ENCODE results near the gene S100A9. TPM values are rescaled to one million over a fixed set of nuclear protein-coding genes. Genes with fewer than 3 reads are reported as not detected.
"Not testable (repeated sequence)": the region's sequence is repeated elsewhere in the genome, so short reads cannot be mapped to it uniquely, and the experiment has no call there.

The S100A9 gene
- total RNA-seq, result 100 to 1,000 TPM; 158 to 525 TPM
- long read RNA-seq, donor 1, partial matches to known transcripts, result 1 of 4 reads
- long read RNA-seq, donor 1, other reads (novel, unspliced or antisense), result 0 of 4 reads
- long read RNA-seq, donor 2, transcript S100A9-201 (3 exons, 577 nt), result major isoform, 5 of 7 reads
- long read RNA-seq, donor 2, partial matches to known transcripts, result 1 of 7 reads
- long read RNA-seq, donor 2, other reads (novel, unspliced or antisense), result 1 of 7 reads

GRCh38 chr1:153357853-153358690 lies at the start of gene S100A9:
Gene S100A9 (plus strand): TSS chr1:153357854. CDS start chr1:153358284, 430 bp downstream.
- intact Hi-C loops (cut with DNase I), result no loop called here
- no peak for DNase-seq (ENCODE audit: low spot score)

- intact Hi-C loops (cut with DNase I), result no loop called here
- no peak for DNase-seq (ENCODE audit: low spot score)
Observed at GRCh38 chr1:153308540-153308939, 49.1 kb upstream of the S100A9 start.

GRCh38 chr1:153309441-153309840 lies 48.2 kb upstream of the S100A9 start:
- DNase-seq (ENCODE audit: low spot score), result no peak
- intact Hi-C loops (cut with DNase I), result no loop called here

- DNase-seq (ENCODE audit: low spot score), result no peak
- intact Hi-C loops (cut with DNase I), result no loop called here
Observed at GRCh38 chr1:153310526-153310925, 47.1 kb upstream of the S100A9 start.

- intact Hi-C loops (cut with DNase I), result no loop called here
- DNase-seq (ENCODE audit: low spot score), result no peak
Observed at GRCh38 chr1:153312570-153313186, 45.0 kb upstream of the S100A9 start, which contains the start of gene PGLYRP3. Gene PGLYRP3 (minus strand): TSS chr1:153312952. CDS start chr1:153310665, 2,287 bp downstream.

GRCh38 chr1:153313288-153313687 lies 44.4 kb upstream of the S100A9 start:
- intact Hi-C loops (cut with DNase I), result no loop called here
- DNase-seq (ENCODE audit: low spot score), result no peak

- intact Hi-C loops (cut with DNase I); DNase-seq (ENCODE audit: low spot score): not testable (repeated sequence)
Observed at GRCh38 chr1:153314388-153314787, 43.3 kb upstream of the S100A9 start.

- DNase-seq (ENCODE audit: low spot score); intact Hi-C loops (cut with DNase I): not testable (repeated sequence)
Observed at GRCh38 chr1:153316013-153316412, 41.6 kb upstream of the S100A9 start.

GRCh38 chr1:153318145-153318544 lies 39.5 kb upstream of the S100A9 start:
- intact Hi-C loops (cut with DNase I); DNase-seq (ENCODE audit: low spot score): not testable (repeated sequence)

- no peak for DNase-seq (ENCODE audit: low spot score)
Observed at GRCh38 chr1:153322568-153322967, 35.1 kb upstream of the S100A9 start.

GRCh38 chr1:153324912-153325311 lies 32.7 kb upstream of the S100A9 start:
- DNase-seq (ENCODE audit: low spot score), result no peak
- intact Hi-C loops (cut with DNase I), result no loop called here

More at GRCh38 chr1:153322568-153322967, 35.1 kb upstream of the S100A9 start:
- intact Hi-C loops (cut with DNase I), result no loop called here

- DNase-seq (ENCODE audit: low spot score), result no peak
- intact Hi-C loops (cut with DNase I), result no loop called here
Observed at GRCh38 chr1:153333902-153334301, 23.8 kb upstream of the S100A9 start.

GRCh38 chr1:153336650-153337049 lies 21.0 kb upstream of the S100A9 start:
- intact Hi-C loops (cut with DNase I), result no loop called here
- no peak for DNase-seq (ENCODE audit: low spot score)

- no peak for DNase-seq (ENCODE audit: low spot score)
- intact Hi-C loops (cut with DNase I), result no loop called here
Observed at GRCh38 chr1:153337980-153338853, 19.4 kb upstream of the S100A9 start.

- DNase-seq (ENCODE audit: low spot score), result no peak
- intact Hi-C loops (cut with DNase I), result no loop called here
Observed at GRCh38 chr1:153339802-153340201, 17.9 kb upstream of the S100A9 start.

- intact Hi-C loops (cut with DNase I), result no loop called here
- DNase-seq (ENCODE audit: low spot score), result no peak
Observed at GRCh38 chr1:153340356-153340755, 17.3 kb upstream of the S100A9 start.

- no peak for DNase-seq (ENCODE audit: low spot score)
- intact Hi-C loops (cut with DNase I), result no loop called here
Observed at GRCh38 chr1:153341431-153341934, 16.2 kb upstream of the S100A9 start.

- no peak for DNase-seq (ENCODE audit: low spot score)
- intact Hi-C loops (cut with DNase I), result no loop called here
Observed at GRCh38 chr1:153342178-153342577, 15.5 kb upstream of the S100A9 start.

- intact Hi-C loops (cut with DNase I), result no loop called here
- DNase-seq (ENCODE audit: low spot score), result no peak
Observed at GRCh38 chr1:153343040-153343681, 14.5 kb upstream of the S100A9 start.
